ENCODE data around the gene SPATA24.
"Not testable (repeated sequence)": the region's sequence is repeated elsewhere in the genome, so short reads cannot be mapped to it uniquely, and the experiment has no call there.

The SPATA24 gene

DNA sequence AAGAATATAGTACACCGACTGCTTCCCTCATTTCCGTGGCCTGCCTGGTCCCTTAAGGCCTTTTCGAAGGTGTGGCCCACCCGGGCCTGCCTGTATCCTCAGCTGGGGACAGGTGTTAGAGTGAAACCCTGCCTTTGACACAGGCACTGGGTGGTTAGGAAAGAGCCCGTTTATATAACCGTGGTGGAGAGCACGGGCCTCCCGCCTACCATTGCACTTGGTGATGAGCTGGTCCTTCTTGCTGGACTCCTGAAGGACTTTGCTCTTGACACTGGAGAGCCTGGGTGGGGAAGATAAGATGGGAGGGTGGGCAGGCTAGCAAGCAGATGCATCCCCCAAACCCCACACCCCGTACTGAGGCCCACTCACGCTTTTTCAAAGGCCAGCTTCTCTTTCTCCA is 2.3 kb downstream of the SPATA24 start:
- in situ Hi-C loops (cut with HindIII; ENCODE audit: low sequenced_read_pairs), result loop anchor here (25.0 kb wide), 1 partner anchor 361 kb away; no protein-coding TSS in a partner anchor

DNA sequence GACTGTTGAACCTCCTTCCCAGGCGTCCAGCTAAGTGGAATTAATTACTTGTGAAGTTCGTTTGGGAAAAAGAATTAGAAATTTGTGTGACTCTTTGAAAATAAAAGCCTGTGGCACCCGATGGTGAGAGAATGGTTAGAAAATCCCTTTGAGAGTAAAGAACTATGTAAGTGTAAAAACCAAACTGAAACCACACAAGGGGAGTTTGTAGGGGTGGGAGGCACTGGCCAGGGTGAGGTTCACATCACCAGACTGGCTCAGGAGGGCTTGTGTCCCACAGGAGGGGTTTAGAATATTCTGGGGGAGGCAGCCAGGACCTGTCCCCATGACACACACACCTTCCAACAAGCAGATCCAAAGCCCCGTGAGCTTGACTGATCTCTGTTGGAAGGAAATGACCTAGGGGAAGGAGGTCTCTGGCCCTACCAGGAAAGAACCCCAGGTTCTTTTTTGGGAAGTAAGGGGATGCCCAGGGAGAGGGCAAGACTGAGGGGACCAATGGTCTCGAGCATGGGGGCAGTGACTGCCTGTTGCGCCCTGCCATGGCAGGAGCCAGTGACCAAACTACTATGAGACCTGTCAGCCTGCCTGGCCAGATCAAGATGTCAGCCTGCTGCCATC is 4.3 kb downstream of the SPATA24 start:
- in situ Hi-C loops (cut with HindIII; ENCODE audit: low sequenced_read_pairs), result loop anchor here (25.0 kb wide), 1 partner anchor 363 kb away; no protein-coding TSS in a partner anchor

GRCh38 chr5:139397921-139398320 is 6.0 kb downstream of the SPATA24 start:
- in situ Hi-C loops (cut with HindIII; ENCODE audit: low sequenced_read_pairs), result no loop called here

DNA sequence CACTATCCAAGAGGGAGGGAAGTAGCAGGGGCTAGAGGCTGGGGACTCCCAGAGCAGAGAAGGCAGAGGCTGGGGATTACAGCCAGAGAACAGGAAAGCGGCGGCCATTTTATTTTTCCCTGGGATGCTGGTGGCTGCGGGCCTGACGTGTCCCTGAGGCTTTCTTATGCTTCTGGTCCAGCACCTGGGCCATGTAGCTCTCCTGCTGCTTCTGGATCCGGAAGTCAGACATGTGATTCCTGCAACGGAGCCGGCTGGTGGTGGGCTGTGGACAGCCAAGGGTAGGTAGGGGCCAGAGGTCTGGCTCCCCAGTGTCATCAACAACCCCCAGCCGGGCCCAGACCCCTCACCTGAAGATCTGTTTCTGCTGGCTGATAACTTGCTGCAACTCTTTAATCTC is 7.2 kb downstream of the SPATA24 start:
- in situ Hi-C loops (cut with HindIII; ENCODE audit: low sequenced_read_pairs), result no loop called here

GRCh38 chr5:139395844-139396640 is 7.8 kb downstream of the SPATA24 start:
- in situ Hi-C loops (cut with HindIII; ENCODE audit: low sequenced_read_pairs), result no loop called here

DNA sequence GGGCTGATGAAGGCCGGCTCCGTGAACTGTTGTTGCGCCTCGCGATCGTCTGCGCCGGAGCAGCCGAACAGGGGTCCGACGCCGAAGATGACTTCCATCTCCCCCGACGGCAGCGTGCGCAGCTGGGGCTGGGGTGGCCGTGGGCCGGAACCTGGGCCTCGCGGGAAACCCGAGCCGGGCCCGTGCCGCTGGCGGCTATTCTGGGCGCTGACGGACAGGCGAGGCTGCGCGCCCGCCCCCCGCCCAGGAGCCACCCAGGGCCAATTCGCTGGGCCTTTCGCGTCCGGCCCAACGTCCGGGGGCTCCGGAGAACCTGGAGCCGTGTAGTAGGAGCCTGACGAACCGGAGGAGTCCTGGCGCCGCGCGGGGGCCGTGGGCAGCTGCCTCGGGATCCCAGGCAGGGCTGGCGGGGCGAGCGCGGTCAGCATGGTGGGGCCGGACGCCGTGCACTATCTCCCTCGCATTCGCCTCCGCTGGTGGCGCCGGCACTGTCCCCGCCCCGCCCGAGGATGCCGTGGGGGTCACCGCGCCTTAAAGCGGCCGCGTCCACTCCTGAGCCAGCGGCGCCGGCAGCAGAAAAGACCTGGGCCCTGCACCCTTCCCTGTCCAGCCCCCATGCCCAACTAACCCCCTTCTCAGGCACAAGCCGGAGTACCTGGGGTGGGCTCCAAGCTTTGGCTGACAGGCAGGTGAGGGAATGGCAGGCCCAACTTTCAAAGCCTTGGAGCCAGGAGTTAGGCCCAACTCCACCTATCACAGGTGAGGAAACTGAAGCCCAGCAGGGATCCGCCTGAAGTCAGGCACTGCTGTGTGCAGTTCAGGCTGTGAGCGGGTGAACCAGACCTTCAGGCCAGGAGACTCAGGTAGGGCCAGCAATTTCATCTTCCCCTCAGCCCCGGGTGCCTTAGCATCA is 9.0 kb downstream of the SPATA24 start, which contains the start of gene PROB1:
Gene PROB1, minus strand, starts transcription at position 451 of the 913 bp plus-strand sequence. Its CDS starts 23 bp downstream, at position 428.
- in situ Hi-C loops (cut with HindIII; ENCODE audit: low sequenced_read_pairs), result no loop called here

- in situ Hi-C loops (cut with HindIII; ENCODE audit: low sequenced_read_pairs), result no loop called here
These were observed 9.7 kb downstream of the SPATA24 start for GRCh38 chr5:139394123-139394653.

DNA sequence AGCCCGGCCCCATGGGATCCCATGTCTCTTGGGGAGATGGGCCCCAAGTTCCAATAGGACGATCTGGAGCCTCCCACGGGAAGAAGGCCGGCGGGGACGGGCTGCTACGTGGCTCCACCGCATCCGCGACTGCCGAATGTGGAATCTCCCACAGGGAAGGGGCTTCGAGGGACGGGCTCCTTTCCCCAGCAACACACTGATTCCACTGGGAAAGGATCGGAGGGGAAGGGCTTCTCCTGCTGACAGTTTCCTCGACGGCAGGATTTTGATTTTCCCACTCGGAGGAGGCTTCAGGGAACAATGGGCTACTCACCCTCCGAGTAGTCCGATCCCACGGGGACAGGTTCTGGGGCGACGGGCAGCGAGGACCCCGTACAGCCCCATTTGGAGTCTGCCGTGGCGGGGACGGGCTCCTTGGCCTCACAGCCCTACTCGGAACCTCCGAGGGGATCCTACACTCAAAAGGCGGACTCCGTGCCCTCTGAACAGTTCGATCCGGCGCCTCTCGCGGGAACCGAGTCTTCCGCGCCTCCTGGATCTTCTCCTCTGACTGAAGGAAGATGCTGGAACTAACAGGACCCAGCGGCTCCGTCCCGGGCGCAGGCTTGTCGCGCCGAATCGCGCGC is 10.3 kb downstream of the SPATA24 start:
- in situ Hi-C loops (cut with HindIII; ENCODE audit: low sequenced_read_pairs), result no loop called here

GRCh38 chr5:139392678-139393496 is 11.0 kb downstream of the SPATA24 start:
- in situ Hi-C loops (cut with HindIII; ENCODE audit: low sequenced_read_pairs), result no loop called here

DNA sequence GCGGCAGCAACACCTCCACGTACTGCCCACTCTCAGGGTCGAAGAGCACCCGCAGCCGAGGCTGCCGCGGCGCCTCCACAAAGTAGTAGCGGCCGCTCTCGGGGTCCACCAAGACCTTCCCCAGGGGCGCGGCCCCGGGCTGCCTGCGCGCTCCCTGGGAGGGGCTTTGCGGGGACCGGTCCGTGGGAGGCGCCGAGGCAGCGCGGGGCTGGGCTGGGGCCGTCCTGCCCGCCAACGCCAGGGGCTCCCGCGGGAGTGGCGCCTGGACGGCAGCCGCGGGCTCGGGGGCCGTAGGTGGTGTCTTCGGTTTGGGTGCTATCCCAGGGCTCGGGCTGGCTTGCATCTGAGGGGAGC is 11.6 kb downstream of the SPATA24 start:
- in situ Hi-C loops (cut with HindIII; ENCODE audit: low sequenced_read_pairs), result no loop called here

GRCh38 chr5:139391570-139392323 is 12.1 kb downstream of the SPATA24 start:
- in situ Hi-C loops (cut with HindIII; ENCODE audit: low sequenced_read_pairs), result no loop called here

- in situ Hi-C loops (cut with HindIII; ENCODE audit: low sequenced_read_pairs), result no loop called here
These were observed 13.0 kb downstream of the SPATA24 start for GRCh38 chr5:139390639-139391569.

GRCh38 chr5:139389701-139390638 is 13.9 kb downstream of the SPATA24 start, which contains the start of gene MZB1:
MZB1 (minus strand) TSS chr5:139389913; CDS start chr5:139389856, 57 bp downstream.
- in situ Hi-C loops (cut with HindIII; ENCODE audit: low sequenced_read_pairs), result no loop called here

GRCh38 chr5:139388198-139388821 is 15.6 kb downstream of the SPATA24 start:
- in situ Hi-C loops (cut with HindIII; ENCODE audit: low sequenced_read_pairs), result no loop called here

DNA sequence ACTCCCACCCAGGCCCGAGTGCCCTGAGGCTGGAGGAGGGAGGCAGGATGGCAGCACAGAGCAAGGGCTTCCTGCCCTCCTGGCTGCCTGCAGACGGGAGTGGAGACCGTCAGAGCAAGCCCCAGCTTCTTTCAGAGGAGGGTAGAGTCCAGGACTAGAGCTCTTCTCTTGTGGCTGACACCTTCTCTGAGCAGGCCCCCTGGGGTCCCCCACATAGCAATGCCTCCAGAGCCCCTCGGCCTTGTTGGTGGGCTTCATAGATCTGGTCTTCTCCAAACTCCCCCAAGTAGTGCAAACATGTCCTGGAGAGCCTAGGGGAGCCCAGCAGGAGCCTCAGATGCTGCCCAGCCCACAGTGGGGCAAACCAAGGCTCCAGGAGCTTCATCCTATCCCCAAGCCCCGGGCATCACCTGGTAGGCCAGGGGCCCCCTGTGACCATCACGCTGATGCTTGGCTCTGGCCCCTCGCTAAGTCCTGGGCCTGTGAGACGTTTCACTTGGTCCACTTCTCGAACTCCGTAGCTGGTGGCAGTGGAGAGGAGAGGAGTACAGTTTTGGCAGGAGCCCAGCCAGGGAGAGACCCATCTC is 16.2 kb downstream of the SPATA24 start:
- in situ Hi-C loops (cut with HindIII; ENCODE audit: low sequenced_read_pairs), result no loop called here

DNA sequence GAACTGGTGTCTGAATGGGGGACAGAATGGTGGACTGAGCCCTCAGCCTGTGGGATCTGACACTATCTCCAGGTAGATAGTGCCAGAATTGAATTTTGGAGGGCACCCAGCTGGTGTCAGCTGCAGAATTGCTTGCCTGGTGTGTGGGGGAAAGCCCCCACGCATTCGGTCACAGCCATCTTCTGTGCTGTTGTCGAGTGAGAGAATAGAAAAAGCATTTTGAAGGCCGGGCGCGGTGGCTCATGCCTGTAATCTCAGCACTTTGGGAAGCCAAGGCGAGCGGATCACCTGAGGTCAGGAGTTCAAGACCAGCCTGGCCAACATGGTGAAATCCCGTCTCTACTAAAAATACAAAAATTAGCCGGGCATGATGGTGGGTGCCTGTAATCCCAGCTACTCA is 16.9 kb downstream of the SPATA24 start:
- in situ Hi-C loops (cut with HindIII; ENCODE audit: low sequenced_read_pairs), result not testable (repeated sequence)

Measured in DLD1 (cell line).